ENCODE results near the gene TBC1D10A.

Gene TBC1D10A

GRCh38 chr22:30273711-30274436, 52.9 kb downstream of the TBC1D10A start:
- Histone ChIP-seq H3K9ac (ENCODE audit: low read length in 2 of 2) (no peak overlapping the region), H3K36me3 (ENCODE audit: control insufficient read depth in 2 of 2, insufficient read depth in 2 of 2, low read length in 2 of 2) (no peaks in the 10 kb centered on the region), H3K27me3 (ENCODE audit: control insufficient read depth in 1 of 2, insufficient read depth in 2 of 2, low read length in 2 of 2) (no peaks in the 10 kb centered on the region), H3K4me3 (ENCODE audit: low read length in 2 of 2) (no peak overlapping the region), H3K27ac (ENCODE audit: low read length) (no peak overlapping the region), H3K4me1 (ENCODE audit: control insufficient read depth, insufficient read depth, low read length) (peaks cover 8% of the 10 kb centered on the region), H3K9me3 (ENCODE audit: control insufficient read depth in 2 of 2, low read length in 2 of 2) (no peaks in the 10 kb centered on the region)

GRCh38 chr22:30272781-30273601, 53.8 kb downstream of the TBC1D10A start:
- Histone ChIP-seq H3K27me3 (ENCODE audit: control insufficient read depth in 1 of 2, insufficient read depth in 2 of 2, low read length in 2 of 2) (no peaks in the 10 kb centered on the region), H3K9ac (ENCODE audit: low read length in 2 of 2) (no peak overlapping the region), H3K27ac (ENCODE audit: low read length) (no peak overlapping the region), H3K36me3 (ENCODE audit: control insufficient read depth in 2 of 2, insufficient read depth in 2 of 2, low read length in 2 of 2) (no peaks in the 10 kb centered on the region), H3K4me1 (ENCODE audit: control insufficient read depth, insufficient read depth, low read length) (peaks cover 3% of the 10 kb centered on the region), H3K9me3 (ENCODE audit: control insufficient read depth in 2 of 2, low read length in 2 of 2) (no peaks in the 10 kb centered on the region), H3K4me3 (ENCODE audit: low read length in 2 of 2) (no peak overlapping the region)

GRCh38 chr22:30270832-30271231, 55.9 kb downstream of the TBC1D10A start:
- Histone ChIP-seq H3K9ac (ENCODE audit: low read length in 2 of 2) (no peak overlapping the region), H3K27me3 (ENCODE audit: control insufficient read depth in 1 of 2, insufficient read depth in 2 of 2, low read length in 2 of 2) (no peaks in the 10 kb centered on the region), H3K27ac (ENCODE audit: low read length) (no peak overlapping the region), H3K4me1 (ENCODE audit: control insufficient read depth, insufficient read depth, low read length) (no peaks in the 10 kb centered on the region), H3K9me3 (ENCODE audit: control insufficient read depth in 2 of 2, low read length in 2 of 2) (no peaks in the 10 kb centered on the region), H3K4me3 (ENCODE audit: low read length in 2 of 2) (no peak overlapping the region), H3K36me3 (ENCODE audit: control insufficient read depth in 2 of 2, insufficient read depth in 2 of 2, low read length in 2 of 2) (no peaks in the 10 kb centered on the region)

DNA sequence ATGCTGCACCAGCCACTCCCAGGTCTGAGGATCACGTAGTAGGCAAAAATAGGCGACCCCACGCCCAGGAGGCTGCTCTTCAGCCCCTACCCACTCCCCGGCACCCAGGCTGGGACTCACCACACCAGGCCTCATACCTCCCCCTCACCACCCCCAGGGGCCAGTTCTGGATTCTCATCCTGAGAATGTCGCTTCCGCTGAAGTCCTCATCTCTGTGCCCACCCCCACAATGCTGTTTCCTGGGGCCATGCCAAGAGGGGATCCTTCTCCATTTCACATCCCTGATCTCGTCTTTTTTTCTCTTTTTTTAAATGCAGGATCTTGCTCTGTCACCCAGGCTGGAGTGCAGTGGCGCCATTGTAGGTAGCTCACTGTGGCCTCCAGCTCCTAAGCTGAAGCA, 58.4 kb downstream of the TBC1D10A start:
- Histone ChIP-seq H3K9me3 (ENCODE audit: control insufficient read depth in 2 of 2, low read length in 2 of 2) (no peaks in the 10 kb centered on the region), H3K4me1 (ENCODE audit: control insufficient read depth, insufficient read depth, low read length) (no peaks in the 10 kb centered on the region), H3K27ac (ENCODE audit: low read length) (no peak overlapping the region), H3K9ac (ENCODE audit: low read length in 2 of 2) (no peak overlapping the region), H3K4me3 (ENCODE audit: low read length in 2 of 2) (no peak overlapping the region), H3K27me3 (ENCODE audit: control insufficient read depth in 1 of 2, insufficient read depth in 2 of 2, low read length in 2 of 2) (no peaks in the 10 kb centered on the region), H3K36me3 (ENCODE audit: control insufficient read depth in 2 of 2, insufficient read depth in 2 of 2, low read length in 2 of 2) (no peaks in the 10 kb centered on the region)

DNA sequence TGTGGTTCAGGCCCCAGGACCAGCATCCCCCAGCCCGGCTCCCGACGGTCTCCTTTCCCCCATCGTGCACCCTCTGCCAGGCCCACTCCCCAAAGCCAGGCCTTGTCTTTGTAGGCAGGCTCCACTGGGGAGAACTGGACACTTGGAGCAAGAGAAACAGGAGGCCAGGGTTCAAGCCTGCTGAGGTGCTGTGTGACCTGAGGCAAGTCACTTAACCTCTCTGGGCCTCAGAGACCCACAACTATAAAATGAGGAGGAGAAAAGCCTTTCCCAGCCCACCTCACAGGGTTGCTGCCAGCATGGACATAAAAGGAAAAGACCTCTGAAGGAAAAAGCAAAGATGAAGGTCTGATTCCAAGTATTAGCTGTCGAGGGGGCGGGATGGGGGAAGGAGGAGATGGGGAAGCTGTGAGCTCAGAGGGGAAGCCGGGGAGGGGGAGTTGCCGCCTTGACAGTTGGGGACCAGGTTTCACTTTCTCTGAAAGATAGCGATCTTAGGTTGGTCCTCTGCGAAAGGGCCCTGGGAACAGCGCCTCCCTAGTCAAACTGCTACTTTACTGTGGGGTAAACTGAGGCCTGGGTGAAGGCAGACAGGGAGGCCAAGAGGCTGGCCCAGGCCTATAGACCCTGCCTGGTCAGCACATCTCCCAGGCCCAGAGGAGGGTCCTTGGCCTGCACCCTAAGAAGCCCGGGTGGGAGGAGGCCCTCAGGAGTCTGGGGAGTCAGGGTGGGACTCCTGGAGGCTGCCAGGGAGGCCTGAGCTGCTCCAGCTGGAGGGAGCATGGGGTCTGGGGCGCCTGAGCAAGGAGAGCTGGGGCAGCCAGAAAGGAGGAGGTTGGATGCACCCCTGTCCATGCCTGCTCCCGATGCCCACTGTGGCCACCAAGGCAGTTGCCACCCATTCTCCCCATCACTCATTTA, 59.1 kb downstream of the TBC1D10A start:
- no peaks in the 10 kb centered on the region for H3K9me3 ChIP-seq (ENCODE audit: control insufficient read depth in 2 of 2, low read length in 2 of 2)
- no peak overlapping the region for H3K9ac ChIP-seq (ENCODE audit: low read length in 2 of 2)
- H3K36me3 ChIP-seq (ENCODE audit: control insufficient read depth in 2 of 2, insufficient read depth in 2 of 2, low read length in 2 of 2) = no peaks in the 10 kb centered on the region
- no peaks in the 10 kb centered on the region for H3K27me3 ChIP-seq (ENCODE audit: control insufficient read depth in 1 of 2, insufficient read depth in 2 of 2, low read length in 2 of 2)
- peaks cover 5% of the 10 kb centered on the region for H3K4me1 ChIP-seq (ENCODE audit: control insufficient read depth, insufficient read depth, low read length)
- no peak overlapping the region for H3K4me3 ChIP-seq (ENCODE audit: low read length in 2 of 2)
- no peak overlapping the region for H3K27ac ChIP-seq (ENCODE audit: low read length)

- peaks cover under 1 to 3% of the 10 kb centered on the region in 2 donors for H3K27me3 ChIP-seq (ENCODE audit: control insufficient read depth in 1 of 2, insufficient read depth in 2 of 2, low read length in 2 of 2)
- peaks cover 5% of the 10 kb centered on the region for H3K4me1 ChIP-seq (ENCODE audit: control insufficient read depth, insufficient read depth, low read length)
- no peak within 1 kb of the TSS for H3K27ac ChIP-seq (ENCODE audit: low read length)
- peak within 1 kb of the TSS in 1 of 2 donors; percentile 27 for H3K9ac ChIP-seq (ENCODE audit: low read length in 2 of 2)
- H3K9me3 ChIP-seq (ENCODE audit: control insufficient read depth in 2 of 2, low read length in 2 of 2) = no peaks in the 10 kb centered on the region
- H3K36me3 ChIP-seq (ENCODE audit: control insufficient read depth in 2 of 2, insufficient read depth in 2 of 2, low read length in 2 of 2) = no peaks in the 10 kb centered on the region
- peak within 1 kb of the TSS in 1 of 2 donors; percentile 40 for H3K4me3 ChIP-seq (ENCODE audit: low read length in 2 of 2)
Observed at GRCh38 chr22:30266445-30267381, 60.0 kb downstream of the TBC1D10A start, which contains the start of gene OSM. TSS of gene OSM (minus strand) at chr22:30266851. CDS start at chr22:30266799, 52 bp downstream.

DNA sequence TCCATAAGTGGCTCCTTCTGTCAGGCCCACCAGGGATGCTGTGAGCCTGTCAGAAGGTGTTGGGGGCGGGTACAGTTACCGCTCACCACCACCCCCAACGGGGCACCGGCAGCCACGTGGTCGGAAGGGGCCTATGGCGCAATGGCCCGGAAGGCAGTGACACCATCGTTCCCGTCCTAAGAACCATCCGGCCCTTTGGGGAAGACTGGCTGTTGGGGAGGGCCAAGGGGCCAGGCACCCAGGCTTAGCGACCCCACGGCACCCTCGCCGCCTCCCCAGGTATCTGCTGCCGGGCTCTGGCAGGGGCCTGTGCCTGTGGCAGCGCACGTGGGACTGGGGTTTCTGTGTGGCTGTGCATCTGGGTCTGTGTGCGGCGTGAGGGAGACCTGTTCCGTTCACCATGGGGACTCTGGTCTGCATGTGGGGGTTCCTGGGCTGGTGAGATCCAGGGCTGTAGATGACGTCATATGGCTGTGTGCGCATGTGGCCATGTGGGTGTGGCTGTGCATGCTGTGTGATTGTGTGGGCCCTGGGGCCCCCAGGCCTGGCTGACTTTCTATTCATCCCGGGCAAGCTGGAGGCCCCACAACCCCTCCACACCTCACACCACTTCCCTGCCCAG, 60.8 kb downstream of the TBC1D10A start:
- Histone ChIP-seq H3K36me3 (ENCODE audit: control insufficient read depth in 2 of 2, insufficient read depth in 2 of 2, low read length in 2 of 2) (no peaks in the 10 kb centered on the region), H3K4me3 (ENCODE audit: low read length in 2 of 2) (peak overlapping the region in 1 of 2 donors; percentile 29), H3K4me1 (ENCODE audit: control insufficient read depth, insufficient read depth, low read length) (peaks cover 5% of the 10 kb centered on the region), H3K9ac (ENCODE audit: low read length in 2 of 2) (peak overlapping the region in 1 of 2 donors; percentile 27), H3K9me3 (ENCODE audit: control insufficient read depth in 2 of 2, low read length in 2 of 2) (no peaks in the 10 kb centered on the region), H3K27ac (ENCODE audit: low read length) (no peak overlapping the region), H3K27me3 (ENCODE audit: control insufficient read depth in 1 of 2, insufficient read depth in 2 of 2, low read length in 2 of 2) (peaks cover 3 to 4% of the 10 kb centered on the region in 2 donors)

- Histone ChIP-seq H3K36me3 (ENCODE audit: control insufficient read depth in 2 of 2, insufficient read depth in 2 of 2, low read length in 2 of 2) (no peaks in the 10 kb centered on the region), H3K27me3 (ENCODE audit: control insufficient read depth in 1 of 2, insufficient read depth in 2 of 2, low read length in 2 of 2) (peaks cover 3 to 4% of the 10 kb centered on the region in 2 donors), H3K4me3 (ENCODE audit: low read length in 2 of 2) (no peak overlapping the region), H3K9me3 (ENCODE audit: control insufficient read depth in 2 of 2, low read length in 2 of 2) (no peaks in the 10 kb centered on the region), H3K27ac (ENCODE audit: low read length) (no peak overlapping the region), H3K9ac (ENCODE audit: low read length in 2 of 2) (no peak overlapping the region), H3K4me1 (ENCODE audit: control insufficient read depth, insufficient read depth, low read length) (peaks cover 5% of the 10 kb centered on the region)
Observed at GRCh38 chr22:30265131-30265720, 61.5 kb downstream of the TBC1D10A start.

DNA sequence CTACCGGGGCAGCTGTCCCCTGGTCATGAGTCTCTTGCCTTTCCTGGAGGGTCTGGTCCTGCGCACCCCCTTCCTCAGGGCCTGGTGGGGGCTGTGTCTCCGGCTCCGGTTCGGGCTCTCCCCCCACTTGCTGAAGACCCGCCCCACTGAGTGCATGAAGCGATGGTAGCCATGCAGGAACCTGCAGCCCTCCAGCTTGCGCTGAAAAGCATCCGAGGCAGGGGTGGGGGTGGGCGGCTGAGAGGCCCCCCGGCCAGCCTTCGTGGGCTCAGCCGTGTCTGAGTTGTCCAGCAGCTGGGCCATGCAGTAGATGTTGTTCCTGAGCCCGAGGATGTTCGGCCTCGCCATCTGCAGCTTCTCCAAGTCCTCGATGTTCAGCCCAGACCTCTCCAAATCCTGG, 62.9 kb downstream of the TBC1D10A start:
- Histone ChIP-seq H3K4me3 (ENCODE audit: low read length in 2 of 2) (no peak overlapping the region), H3K27me3 (ENCODE audit: control insufficient read depth in 1 of 2, insufficient read depth in 2 of 2, low read length in 2 of 2) (peaks cover 3 to 4% of the 10 kb centered on the region in 2 donors), H3K27ac (ENCODE audit: low read length) (no peak overlapping the region), H3K4me1 (ENCODE audit: control insufficient read depth, insufficient read depth, low read length) (peaks cover 5% of the 10 kb centered on the region), H3K9me3 (ENCODE audit: control insufficient read depth in 2 of 2, low read length in 2 of 2) (no peaks in the 10 kb centered on the region), H3K9ac (ENCODE audit: low read length in 2 of 2) (no peak overlapping the region), H3K36me3 (ENCODE audit: control insufficient read depth in 2 of 2, insufficient read depth in 2 of 2, low read length in 2 of 2) (no peaks in the 10 kb centered on the region)
